Amniotic stem cell (primary cell): ENCODE results near the gene SLC27A5.
"Not testable (repeated sequence)": the region's sequence is repeated elsewhere in the genome, so short reads cannot be mapped to it uniquely, and the experiment has no call there.

Experiments
- DNase-seq: peaks from one replicate; lab custom pipeline; 2025; lab: John Stamatoyannopoulos, UW

SLC27A5 gene

DNA sequence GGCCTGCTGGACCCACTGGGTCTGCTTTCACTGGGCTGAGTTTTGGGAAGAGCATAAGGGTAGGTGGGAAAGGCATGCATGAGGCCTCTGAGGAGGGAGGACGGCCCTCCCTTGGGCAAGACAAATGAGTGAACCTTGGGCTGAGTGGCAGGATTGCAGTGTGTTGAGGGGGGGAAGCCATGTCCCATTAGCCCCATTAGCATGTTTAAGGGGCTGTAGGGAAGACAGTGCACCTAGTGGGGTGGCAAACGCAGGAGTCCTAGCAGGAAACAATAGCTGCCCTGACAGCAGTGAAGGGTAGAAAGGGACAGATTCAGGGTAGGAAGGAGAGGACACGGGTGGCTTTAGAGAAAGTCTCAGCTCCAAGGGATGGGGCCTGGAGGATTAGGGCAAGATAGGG, 10.9 kb upstream of the SLC27A5 start:
- DNase-seq, result no peak

DNA sequence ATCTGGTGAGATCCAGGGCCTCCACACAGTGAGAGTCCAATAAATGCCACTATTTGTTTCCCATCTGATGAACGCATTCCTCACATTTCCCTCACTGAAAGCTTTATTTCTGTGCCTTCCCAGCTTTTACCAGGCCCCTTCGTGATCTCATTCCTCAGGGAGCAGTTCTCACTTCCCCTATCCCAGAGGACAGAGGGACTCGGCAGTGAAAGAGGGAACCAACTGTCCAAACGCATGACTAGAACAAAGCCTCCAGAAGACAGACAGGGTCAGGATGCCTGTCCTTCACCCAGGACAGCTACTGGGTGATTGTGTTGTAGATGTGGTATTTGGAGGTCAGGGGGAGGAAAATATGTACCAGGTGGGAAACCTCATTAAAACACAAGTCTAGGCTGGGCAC, 9.9 kb upstream of the SLC27A5 start:
- DNase-seq, result no peak

DNA sequence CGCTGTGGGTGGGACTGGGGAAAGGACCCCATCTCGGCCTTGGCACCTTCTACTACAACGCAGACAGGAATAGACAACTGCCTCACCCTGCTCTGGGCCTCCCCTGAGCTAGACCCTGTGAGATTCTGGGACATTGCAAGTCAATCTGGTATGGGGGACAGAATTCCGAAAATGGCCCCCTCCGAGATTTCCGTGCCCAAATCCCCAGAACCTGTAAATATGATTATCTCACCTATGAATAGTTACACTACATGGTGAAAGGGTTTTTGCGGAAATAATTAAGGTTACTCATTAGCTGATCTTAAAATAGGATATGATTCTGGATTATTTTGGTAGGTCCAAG, 8.4 kb upstream of the SLC27A5 start:
- DNase-seq, result no peak

GRCh38 chr19:58519355-58520256, 7.8 kb upstream of the SLC27A5 start, which contains the start of gene ZBTB45:
TSS of gene ZBTB45 (minus strand) at chr19:58519810. CDS start at chr19:58517673, 2,137 bp downstream.
- peak; percentile 92 for DNase-seq

GRCh38 chr19:58519087-58519354, 7.2 kb upstream of the SLC27A5 start:
- peak; percentile 66 for DNase-seq

DNA sequence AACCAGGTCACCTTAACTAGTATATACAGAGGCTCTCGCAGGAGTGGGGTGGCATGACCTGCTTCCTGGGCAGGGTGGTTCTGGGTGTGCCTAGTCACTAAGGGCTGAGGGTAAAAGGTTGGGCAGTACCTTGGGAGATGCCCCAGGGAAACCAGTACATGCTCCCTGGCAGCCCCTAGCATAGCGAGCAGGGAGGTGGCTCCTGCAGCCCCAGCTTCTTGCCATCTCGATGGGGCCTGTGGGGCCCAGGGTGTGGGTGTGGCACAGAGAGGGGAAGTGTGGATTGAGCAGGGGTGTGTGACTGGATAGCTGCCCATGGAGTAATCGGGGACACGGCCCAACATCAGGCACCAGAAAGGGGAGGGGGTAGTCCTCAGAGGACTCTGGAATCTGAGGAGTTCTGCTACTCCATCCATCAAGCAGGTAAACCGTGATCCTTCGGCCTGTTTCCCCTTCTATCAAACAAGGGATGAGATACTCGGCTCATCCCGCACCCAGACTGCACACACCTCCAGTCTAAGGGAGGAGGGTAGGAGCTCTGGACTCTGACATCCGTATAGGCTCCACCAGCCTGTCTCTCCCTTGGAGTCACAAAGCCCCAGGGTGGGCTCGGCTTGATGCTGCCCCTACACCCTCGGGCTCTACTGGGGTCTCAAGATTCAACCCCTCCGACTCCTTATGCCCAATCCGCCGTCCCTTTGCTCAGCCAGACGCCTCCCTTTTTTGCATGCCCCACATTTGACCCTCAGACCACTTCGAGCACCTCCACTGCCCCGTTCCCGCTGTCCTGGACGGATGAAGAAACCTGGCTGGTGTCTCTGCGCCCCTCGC, 6.7 kb upstream of the SLC27A5 start:
- no peak for DNase-seq

DNA sequence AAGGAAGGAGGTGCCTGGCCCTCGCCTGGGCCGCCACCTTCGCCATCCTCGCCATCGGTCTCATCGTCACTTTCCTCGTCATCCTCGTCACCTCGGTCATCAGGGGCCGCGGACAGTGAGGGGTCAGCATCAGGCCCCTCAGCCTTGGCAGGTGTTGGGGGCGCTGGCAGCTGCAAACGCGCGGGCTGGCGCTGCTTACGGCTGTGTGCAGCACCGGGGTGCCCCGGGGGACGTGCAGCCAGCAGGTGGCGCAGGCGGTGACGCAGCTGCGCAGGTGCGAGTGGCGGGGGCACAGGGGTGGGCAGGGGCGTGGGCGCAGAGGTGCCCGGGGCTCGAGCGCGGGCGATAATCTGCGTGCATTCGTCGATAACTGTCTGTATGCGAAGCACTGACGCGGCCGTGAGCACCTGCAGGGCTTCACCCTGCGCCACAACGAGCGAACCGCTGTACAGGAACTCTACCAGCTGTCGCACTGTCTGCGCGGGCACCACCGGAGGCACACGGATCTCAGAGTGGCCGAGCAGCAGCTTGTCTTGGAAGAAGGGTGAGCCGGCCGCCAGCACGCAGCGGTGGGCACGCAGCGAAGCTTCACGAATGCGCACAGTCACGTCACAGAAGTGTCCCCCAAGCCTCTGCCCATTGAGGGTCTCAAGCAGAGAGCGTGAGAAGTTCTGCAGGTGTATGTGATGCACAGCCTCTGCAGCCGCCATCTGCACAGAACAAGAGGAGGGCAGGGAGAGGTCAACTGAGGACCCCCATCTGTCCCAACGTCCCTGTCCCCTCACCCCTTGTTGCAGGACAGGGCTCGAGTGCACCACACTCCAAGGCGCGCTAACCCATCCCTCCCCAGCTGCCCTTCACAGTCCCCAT, 5.4 kb upstream of the SLC27A5 start:
- DNase-seq, result no peak

GRCh38 chr19:58516246-58516836, 4.5 kb upstream of the SLC27A5 start:
- DNase-seq, result no peak

DNA sequence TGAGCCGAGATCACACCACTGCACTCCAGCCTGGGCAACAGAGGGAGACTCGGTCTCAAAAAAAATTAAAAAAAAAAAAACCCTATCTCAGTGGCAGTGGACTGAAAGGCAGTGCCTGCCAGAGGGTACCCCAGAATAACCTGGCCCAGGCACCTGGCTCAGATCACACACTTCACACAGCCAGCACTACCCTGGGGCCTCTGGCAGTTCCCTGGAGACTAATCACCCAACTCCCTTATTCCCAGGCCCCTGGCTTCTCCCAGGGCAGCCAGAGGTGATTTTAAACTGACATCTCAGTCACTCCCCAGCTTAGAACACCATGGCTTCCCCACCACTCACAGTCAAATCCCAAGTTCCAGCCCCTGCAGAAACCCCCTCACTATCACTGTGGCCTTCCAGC, 3.5 kb upstream of the SLC27A5 start:
- DNase-seq, result no peak

- DNase-seq, result no peak
Measured at GRCh38 chr19:58514564-58515022, 2.8 kb upstream of the SLC27A5 start.

GRCh38 chr19:58513694-58514563, 2.1 kb upstream of the SLC27A5 start:
- DNase-seq, result peak; percentile 1

DNA sequence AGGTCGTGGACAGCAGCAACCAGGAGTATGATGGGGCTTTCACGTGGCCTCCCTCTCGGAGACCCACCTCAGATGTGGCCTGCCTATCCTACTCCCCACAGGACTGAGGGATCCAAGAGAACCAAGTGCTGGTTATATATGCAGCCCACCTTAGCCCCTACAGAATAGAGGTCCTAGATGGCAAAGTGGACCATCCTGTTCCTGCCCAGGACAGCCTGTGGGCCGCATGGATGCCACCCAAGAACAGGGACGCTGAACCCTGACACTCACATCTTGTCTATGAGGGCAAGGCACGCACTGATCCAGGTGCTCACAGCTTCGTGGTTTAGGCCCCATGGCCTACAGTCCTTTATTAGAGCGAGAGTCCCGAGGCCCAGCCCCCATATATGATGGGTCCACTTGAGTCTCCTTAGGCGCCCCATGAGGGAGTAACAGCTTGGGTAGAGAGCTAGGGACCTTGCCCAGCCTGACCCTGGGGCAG, 1.5 kb upstream of the SLC27A5 start:
- DNase-seq, result no peak

GRCh38 chr19:58510084-58510862, 1.5 kb downstream of the SLC27A5 start:
- no peak for DNase-seq

DNA sequence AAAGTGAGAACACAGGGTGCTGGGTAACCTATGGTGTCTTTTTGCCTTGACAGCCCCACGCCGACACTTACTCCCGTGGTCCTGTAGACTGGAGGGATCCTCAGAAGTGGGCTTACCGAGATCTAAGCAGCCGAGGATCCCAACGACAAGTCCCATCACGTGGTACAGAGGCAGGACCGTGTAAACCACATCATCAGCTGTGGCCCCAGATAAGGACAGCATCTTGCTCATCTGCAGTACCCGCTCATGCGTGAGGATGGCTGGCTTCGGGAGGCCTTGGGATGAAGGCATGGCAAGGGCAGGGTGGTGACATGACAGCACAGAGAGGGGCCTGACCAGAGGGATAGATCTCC, 2.1 kb downstream of the SLC27A5 start:
- DNase-seq, result no peak

DNA sequence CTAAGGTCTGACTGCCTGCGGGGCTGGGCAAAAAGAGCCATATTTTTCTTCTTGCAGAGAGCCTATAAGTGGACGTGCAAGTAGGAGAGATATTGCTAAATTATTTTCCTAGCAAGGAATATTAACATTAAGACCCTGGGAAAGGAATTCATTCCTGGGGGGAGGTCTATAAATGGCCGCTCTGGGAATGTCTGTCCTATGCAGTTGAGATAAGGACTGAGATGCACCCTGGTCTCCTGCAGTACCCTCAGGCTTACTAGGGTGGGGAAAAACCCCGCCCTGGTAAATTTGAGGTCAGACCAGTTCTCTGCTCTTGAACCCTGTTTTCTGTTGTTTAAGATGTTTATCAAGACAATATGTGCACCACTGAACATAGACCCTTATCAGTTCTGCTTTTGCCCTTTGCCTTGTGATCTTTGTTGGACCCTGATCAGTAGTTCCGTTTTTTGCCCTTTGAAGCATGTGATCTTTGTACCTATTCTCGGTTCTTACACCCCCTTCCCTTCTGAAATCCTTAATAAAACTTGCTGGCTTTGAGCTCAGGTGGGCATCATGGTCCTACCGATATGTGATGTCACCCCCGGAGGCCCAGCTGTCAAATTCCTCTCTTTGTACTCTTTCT, 4.1 kb downstream of the SLC27A5 start:
- not testable (repeated sequence) for DNase-seq

DNA sequence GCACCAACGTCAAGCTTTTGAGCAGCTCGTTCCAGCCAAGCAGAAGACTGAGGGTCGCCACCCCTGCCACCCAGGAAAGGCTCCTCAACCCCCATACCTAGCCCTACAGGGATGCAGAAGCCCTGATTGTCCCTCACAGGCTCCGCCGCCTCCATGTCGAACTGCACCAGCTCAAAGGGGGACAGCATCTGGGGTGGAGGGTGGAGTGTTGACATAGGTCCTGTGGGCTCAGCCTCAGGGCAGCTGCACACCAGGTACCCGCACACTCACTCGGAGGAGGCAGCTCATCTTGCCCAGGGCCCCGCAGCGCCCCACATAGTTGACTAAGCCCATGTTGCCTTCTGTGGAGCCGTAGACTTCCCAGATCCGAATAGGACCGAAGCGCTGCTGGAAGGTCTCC, 11.6 kb downstream of the SLC27A5 start:
- no peak for DNase-seq

DNA sequence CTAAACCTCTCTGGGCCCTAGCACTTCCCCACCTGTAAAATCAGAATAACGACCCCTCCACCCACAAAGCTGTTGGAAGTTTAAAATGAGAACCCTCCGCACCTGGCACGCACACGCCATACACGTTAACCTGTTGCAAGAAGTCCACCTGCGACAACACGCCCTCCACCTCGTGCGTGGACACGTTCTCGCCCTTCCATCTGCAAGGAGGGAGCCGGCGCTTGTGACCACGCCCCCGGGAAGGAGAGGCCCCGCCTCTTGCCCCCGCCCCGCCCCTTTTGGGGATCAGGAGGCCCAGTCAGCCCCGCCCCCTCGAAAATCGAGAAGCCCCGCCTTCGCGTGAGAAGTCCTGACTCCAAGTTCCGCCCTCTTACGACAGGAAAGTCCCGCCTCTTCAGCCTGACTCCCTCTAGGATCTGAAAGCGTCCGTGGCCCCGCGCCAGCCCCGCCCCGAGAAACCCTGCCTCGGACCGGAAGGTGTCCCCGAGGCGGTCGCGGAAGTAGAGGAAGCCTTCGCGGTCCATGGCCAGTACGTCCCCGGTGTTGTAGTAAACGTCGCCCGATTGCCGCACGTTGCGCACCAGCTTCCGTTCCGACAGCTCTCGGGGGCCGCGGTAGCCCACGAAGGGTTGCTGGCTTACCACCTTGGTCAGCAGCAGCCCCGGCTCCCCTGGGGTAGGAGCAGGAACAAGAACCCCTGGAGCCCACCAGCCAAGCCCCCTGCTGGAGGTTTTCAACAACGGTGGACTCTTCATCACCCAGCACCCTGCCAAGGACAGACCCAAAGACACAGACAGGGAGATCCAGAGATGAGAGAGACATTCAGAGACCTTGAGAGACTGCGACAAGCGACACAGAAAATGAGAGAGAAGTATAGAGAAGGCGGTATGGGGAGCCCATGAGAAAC, 12.5 kb downstream of the SLC27A5 start:
- peak; percentile 98 for DNase-seq

DNA sequence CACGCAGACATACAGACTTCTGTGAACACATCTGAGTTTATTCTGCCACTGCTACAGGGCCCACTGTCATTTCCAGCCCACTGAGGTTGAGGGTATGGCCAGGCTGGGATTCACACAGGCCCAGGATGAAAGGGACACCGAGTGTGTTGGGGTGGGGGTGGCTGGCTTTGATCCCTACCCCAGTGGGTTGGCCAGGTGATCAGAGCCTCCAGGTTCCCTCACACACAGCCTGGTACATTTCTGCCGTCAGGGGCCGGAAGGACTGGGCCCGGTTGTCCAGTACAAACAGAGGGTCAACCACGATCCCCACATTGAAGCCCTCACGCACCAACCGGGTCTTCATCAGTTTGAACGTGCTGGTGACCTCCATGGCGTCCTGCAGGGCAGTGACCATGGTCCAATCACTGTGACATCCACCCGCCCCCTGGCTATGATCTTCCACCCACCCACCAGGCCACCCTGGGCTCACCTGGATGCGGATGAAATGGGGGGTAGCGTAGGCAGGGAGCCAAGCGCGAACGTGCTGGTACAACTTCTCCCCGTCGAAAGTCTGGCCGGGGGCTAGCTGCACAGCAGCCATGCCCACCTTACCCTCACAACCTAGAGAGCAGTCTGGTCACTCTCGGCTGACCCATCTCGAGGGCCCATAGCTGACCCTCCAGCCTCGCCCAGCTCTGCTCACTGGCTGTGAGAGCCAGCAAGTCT, 13.3 kb downstream of the SLC27A5 start:
- DNase-seq, result no peak
